ENCODE data around the gene CD55. TPM values are rescaled to one million over a fixed set of nuclear protein-coding genes. Genes with fewer than 3 reads are reported as not detected.

Gene CD55, protein sequence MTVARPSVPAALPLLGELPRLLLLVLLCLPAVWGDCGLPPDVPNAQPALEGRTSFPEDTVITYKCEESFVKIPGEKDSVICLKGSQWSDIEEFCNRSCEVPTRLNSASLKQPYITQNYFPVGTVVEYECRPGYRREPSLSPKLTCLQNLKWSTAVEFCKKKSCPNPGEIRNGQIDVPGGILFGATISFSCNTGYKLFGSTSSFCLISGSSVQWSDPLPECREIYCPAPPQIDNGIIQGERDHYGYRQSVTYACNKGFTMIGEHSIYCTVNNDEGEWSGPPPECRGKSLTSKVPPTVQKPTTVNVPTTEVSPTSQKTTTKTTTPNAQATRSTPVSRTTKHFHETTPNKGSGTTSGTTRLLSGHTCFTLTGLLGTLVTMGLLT
- 512 TPM for total RNA-seq
- long read RNA-seq, transcript CD55-204 (10 exons, 2,892 nt), result major isoform, 524 of 809 reads
- long read RNA-seq, transcript CD55-203 (10 exons, 1,691 nt), result minor isoform, 41 of 809 reads
- long read RNA-seq, transcript CD55-201 (11 exons, 2,220 nt), result minor isoform, 65 of 809 reads
- long read RNA-seq, partial matches to known transcripts, result 24 of 809 reads
- long read RNA-seq, other reads (novel, unspliced or antisense), result 154 of 809 reads

DNA sequence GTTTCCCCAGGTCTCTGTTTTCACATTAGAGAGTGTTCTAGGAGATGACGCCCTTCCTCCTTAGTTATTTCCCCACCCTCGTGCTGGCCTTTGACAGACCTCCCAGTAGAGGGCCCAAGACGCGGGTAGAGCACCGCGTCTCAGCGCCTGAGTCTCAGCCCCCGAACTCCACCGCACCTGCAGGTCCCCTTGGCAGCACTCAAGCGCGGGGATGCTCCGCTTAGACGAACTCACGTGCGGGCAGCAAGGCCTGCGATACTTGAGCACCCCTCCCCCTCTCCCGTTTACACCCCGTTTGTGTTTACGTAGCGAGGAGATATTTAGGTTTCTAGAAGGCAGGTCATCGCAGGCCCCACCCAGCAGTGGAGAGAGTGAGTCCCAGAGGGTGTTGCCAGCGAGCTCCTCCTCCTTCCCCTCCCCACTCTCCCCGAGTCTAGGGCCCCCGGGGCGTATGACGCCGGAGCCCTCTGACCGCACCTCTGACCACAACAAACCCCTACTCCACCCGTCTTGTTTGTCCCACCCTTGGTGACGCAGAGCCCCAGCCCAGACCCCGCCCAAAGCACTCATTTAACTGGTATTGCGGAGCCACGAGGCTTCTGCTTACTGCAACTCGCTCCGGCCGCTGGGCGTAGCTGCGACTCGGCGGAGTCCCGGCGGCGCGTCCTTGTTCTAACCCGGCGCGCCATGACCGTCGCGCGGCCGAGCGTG is at the start of gene CD55:
Gene CD55, plus strand, starts transcription at position 600 of the 711 bp plus-strand sequence. Its CDS starts 88 bp downstream, at position 688.
- Histone ChIP-seq H3K9me3 (no peaks in the 10 kb centered on the region), H3K4me3 (peak within 1 kb of the TSS; percentile 86), H3K27me3 (no peaks in the 10 kb centered on the region), H3K27ac (peak within 1 kb of the TSS; percentile 98), H3K4me1 (peaks cover 13% of the 10 kb centered on the region), H3K36me3 (peaks cover 27% of the 10 kb centered on the region)
- intact Hi-C loops (cut with DNase I), result no loop called here
- ATAC-seq (peak; percentile 96), DNase-seq (peak; percentile 98)
- TF ChIP-seq, protein P1, sequence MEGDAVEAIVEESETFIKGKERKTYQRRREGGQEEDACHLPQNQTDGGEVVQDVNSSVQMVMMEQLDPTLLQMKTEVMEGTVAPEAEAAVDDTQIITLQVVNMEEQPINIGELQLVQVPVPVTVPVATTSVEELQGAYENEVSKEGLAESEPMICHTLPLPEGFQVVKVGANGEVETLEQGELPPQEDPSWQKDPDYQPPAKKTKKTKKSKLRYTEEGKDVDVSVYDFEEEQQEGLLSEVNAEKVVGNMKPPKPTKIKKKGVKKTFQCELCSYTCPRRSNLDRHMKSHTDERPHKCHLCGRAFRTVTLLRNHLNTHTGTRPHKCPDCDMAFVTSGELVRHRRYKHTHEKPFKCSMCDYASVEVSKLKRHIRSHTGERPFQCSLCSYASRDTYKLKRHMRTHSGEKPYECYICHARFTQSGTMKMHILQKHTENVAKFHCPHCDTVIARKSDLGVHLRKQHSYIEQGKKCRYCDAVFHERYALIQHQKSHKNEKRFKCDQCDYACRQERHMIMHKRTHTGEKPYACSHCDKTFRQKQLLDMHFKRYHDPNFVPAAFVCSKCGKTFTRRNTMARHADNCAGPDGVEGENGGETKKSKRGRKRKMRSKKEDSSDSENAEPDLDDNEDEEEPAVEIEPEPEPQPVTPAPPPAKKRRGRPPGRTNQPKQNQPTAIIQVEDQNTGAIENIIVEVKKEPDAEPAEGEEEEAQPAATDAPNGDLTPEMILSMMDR (IDR thresholded peaks at IDR 0.05), result peak; percentile 36

DNA sequence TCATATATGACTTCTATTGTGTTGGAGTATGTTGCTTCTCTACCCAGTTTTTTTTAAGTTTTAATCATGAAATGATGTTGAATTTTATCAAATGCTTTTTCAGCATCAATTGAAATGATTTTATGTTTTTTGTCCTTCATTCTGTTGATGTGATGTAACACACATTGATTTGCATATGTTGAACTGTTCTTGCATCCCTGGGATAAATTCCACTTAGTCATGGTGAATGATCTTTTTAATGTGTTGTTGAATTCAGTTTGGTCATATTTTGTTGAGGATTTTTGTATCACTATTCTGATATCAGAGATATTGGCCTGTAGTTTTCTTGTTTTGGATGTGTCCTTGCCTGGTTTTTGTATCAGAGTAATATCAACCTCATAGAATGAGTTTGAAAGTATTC is 46.6 kb upstream of the CD55 start:
- Histone ChIP-seq H3K27me3 (no peaks in the 10 kb centered on the region), H3K9me3 (no peaks in the 10 kb centered on the region), H3K4me1 (no peaks in the 10 kb centered on the region), H3K4me3 (no peak overlapping the region), H3K36me3 (no peaks in the 10 kb centered on the region), H3K27ac (no peak overlapping the region)
- ATAC-seq, result no peak
- TF ChIP-seq, protein P1 (IDR thresholded peaks at IDR 0.05), result no peak
- intact Hi-C loops (cut with DNase I), result no loop called here
- DNase-seq, result no peak

DNA sequence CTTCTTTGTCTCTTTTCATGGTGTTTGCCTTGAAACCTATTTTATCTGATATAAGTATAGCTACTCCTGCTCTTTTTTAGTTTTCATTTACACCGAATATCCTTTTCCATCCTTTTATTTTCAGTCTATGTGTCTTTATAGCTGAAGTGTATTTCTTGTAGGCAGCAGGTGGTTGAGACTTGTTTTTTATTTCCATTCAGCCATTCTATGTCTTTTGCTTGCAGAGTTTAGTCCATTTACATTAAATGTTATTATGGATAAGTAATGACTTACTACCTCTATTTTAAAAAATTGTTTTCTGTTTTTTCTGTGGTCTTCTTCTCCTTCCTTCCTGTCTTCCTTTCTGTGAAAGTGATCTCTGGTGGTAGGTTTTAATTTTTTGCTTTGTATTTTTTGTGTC is 45.0 kb upstream of the CD55 start:
- H3K4me3 ChIP-seq, result no peak overlapping the region
- H3K4me1 ChIP-seq, result no peaks in the 10 kb centered on the region
- intact Hi-C loops (cut with DNase I), result no loop called here
- no peak for ATAC-seq
- H3K27ac ChIP-seq, result no peak overlapping the region
- no peak for DNase-seq
- no peaks in the 10 kb centered on the region for H3K27me3 ChIP-seq
- H3K36me3 ChIP-seq, result no peaks in the 10 kb centered on the region
- H3K9me3 ChIP-seq, result no peaks in the 10 kb centered on the region
- TF ChIP-seq, protein P1 (IDR thresholded peaks at IDR 0.05), result no peak

DNA sequence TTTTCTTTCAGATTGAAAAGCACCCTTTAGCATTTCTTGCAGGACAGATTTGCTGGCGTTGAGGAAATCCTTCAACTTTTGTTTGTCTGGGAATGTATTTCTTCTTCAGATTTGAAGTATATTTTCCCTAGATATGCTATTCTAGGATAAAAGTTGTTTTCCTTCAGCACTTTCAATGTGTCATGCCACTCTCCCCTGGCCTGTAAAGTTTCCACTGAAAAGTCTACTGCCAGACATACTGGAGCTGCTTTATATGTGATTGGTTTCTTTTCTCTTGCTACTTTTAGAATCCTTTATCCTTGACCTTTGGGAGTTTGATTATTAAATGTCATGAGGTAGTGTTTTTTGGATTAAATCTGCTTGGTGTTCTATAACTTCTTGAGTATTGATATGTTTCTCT is 44.2 kb upstream of the CD55 start:
- DNase-seq, result no peak
- Histone ChIP-seq H3K36me3 (no peaks in the 10 kb centered on the region), H3K27ac (no peak overlapping the region), H3K9me3 (no peaks in the 10 kb centered on the region), H3K4me3 (no peak overlapping the region), H3K4me1 (no peaks in the 10 kb centered on the region), H3K27me3 (no peaks in the 10 kb centered on the region)
- intact Hi-C loops (cut with DNase I), result no loop called here
- no peak for ATAC-seq
- TF ChIP-seq, protein P1 (IDR thresholded peaks at IDR 0.05), result no peak

DNA sequence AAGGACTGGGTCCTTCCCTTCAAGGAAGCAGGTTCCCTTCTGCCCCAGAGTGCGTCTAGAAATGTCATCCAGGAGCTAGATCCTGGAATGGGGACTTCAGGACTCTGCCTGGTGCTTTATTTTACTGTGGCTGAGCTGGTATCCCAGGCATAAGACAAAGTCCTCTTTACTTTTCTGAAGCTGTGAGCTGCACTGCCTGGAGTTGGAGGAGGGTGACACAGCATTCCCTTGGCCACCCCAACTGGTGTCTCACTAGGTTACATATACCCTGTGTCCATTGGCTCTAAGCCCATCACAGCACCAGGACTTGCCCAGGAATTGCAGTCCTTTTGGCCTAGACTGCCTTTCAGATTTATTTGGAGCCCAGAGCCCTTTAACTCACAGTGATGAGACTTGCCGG is 41.8 kb upstream of the CD55 start:
- Histone ChIP-seq H3K4me1 (no peaks in the 10 kb centered on the region), H3K9me3 (no peaks in the 10 kb centered on the region), H3K36me3 (no peaks in the 10 kb centered on the region), H3K4me3 (no peak overlapping the region), H3K27me3 (no peaks in the 10 kb centered on the region), H3K27ac (no peak overlapping the region)
- ATAC-seq (no peak), DNase-seq (no peak)
- TF ChIP-seq, protein P1 (IDR thresholded peaks at IDR 0.05), result no peak
- intact Hi-C loops (cut with DNase I), result no loop called here

Measured in upper lobe of right lung (tissue), 1 donor.